HepG2 (cell line): Measurements from ENCODE around the gene RASD1. TPM values are rescaled to one million over a fixed set of nuclear protein-coding genes. Genes with fewer than 3 reads are reported as not detected.

Experiments used
- ATF7-NPFF ChIP-seq: sonication (generic); formaldehyde crosslinking; IDR thresholded peaks from 2 replicates; pipeline ENCODE4 v1.8.1; 2023; ENCODE audit warnings: mild to moderate bottlenecking, low read depth, missing genetic modification reagents, moderate library complexity
- CREBL2 ChIP-seq: sonication (generic); formaldehyde crosslinking; IDR thresholded peaks from 2 replicates; pipeline ENCODE4 v1.8.1; 2023; ENCODE audit warnings: missing genetic modification reagents, mild to moderate bottlenecking, borderline replicate concordance
- E2F5 ChIP-seq: sonication (generic); formaldehyde crosslinking; conservative IDR thresholded peaks from 2 replicates; pipeline ENCODE4 v1.4.0; 2020; ENCODE audit warnings: missing genetic modification reagents
- FOXO1 ChIP-seq: sonication (generic); formaldehyde crosslinking; IDR thresholded peaks from 2 replicates; pipeline ENCODE4 v1.4.0; 2020; ENCODE audit warnings: missing genetic modification reagents
- FOXP1 ChIP-seq, 2 experiments: fragments of 450-650 bp in 1 of 2; IDR thresholded peaks; 2 replicates each; pipeline ENCODE4 v1.6.1; 2017 to 2018; ENCODE audit warnings: antibody characterized with exemption in 1 of 2
- HDAC6 ChIP-seq: fragments of 200-600 bp; sonication (generic); IDR thresholded peaks from 2 replicates; pipeline ENCODE4 v1.7.0; 2017; ENCODE audit warnings: mild to moderate bottlenecking, antibody characterized with exemption, low read length, low read depth
- HES4 ChIP-seq: sonication (generic); formaldehyde crosslinking; IDR thresholded peaks from 2 replicates; pipeline ENCODE4 v1.9.0; 2021; ENCODE audit warnings: mild to moderate bottlenecking, missing genetic modification reagents, borderline replicate concordance
- HOXA9 ChIP-seq: sonication (generic); formaldehyde crosslinking; IDR thresholded peaks from 2 replicates; pipeline ENCODE4 v1.8.1; 2022; ENCODE audit warnings: missing genetic modification reagents, mild to moderate bottlenecking, moderate library complexity, borderline replicate concordance
- KLF16 ChIP-seq, 2 experiments: sonication (generic) in 1 of 2; formaldehyde crosslinking in 1 of 2; IDR thresholded peaks; 2 replicates each; pipeline versions ENCODE4 v1.6.1 to v1.8.0; 2016 to 2023; ENCODE audit warnings: missing genetic modification reagents in 2 of 2, missing compliant biosample characterization in 1 of 2
- LBX2 ChIP-seq: sonication (generic); formaldehyde crosslinking; IDR thresholded peaks from 2 replicates; pipeline ENCODE4 v1.5.0; 2020; ENCODE audit warnings: missing genetic modification reagents, mild to moderate bottlenecking, borderline replicate concordance
- NRL ChIP-seq: sonication (generic); formaldehyde crosslinking; IDR thresholded peaks from 2 replicates; pipeline ENCODE4 v1.5.0; 2020; ENCODE audit warnings: missing genetic modification reagents, mild to moderate bottlenecking, moderate library complexity, borderline replicate concordance
- RNF219 ChIP-seq: sonication (generic); formaldehyde crosslinking; IDR thresholded peaks from 2 replicates; pipeline ENCODE4 v1.5.0; 2020; ENCODE audit warnings: mild to moderate bottlenecking, missing genetic modification reagents
- SNAPC2 ChIP-seq: sonication (generic); formaldehyde crosslinking; IDR thresholded peaks from 2 replicates; pipeline ENCODE4 v1.8.1; 2022; ENCODE audit warnings: mild to moderate bottlenecking, missing genetic modification reagents
- SP5 ChIP-seq: IDR thresholded peaks from 2 replicates; pipeline ENCODE4 v1.6.1; 2016; ENCODE audit warnings: low read depth, borderline replicate concordance
- TARDBP ChIP-seq: sonication (generic); formaldehyde crosslinking; IDR thresholded peaks from 2 replicates; pipeline ENCODE4 v1.8.0; 2022; ENCODE audit warnings: mild to moderate bottlenecking, missing genetic modification reagents
- ZBTB38 ChIP-seq: sonication (generic); formaldehyde crosslinking; IDR thresholded peaks from 2 replicates; pipeline ENCODE4 v1.5.1; 2020; ENCODE audit warnings: mild to moderate bottlenecking, missing genetic modification reagents
- ZFP41 ChIP-seq: sonication (generic); formaldehyde crosslinking; IDR thresholded peaks from 2 replicates; pipeline ENCODE4 v1.4.0; 2020; ENCODE audit warnings: mild to moderate bottlenecking, missing genetic modification reagents, borderline replicate concordance
- ZGPAT ChIP-seq: IDR thresholded peaks from 2 replicates; pipeline ENCODE4 v1.6.1; 2016; ENCODE audit warnings: mild to moderate bottlenecking
- ZMYM4 ChIP-seq: sonication (generic); formaldehyde crosslinking; IDR thresholded peaks from 2 replicates; pipeline ENCODE4 v1.8.1; 2023; ENCODE audit warnings: mild to moderate bottlenecking, missing genetic modification reagents
- ZNF296 ChIP-seq: sonication (generic); formaldehyde crosslinking; conservative IDR thresholded peaks from 2 replicates; pipeline ENCODE4 v1.5.0; 2020; ENCODE audit warnings: mild to moderate bottlenecking, missing genetic modification reagents
- ZNF350 ChIP-seq: sonication (generic); formaldehyde crosslinking; IDR thresholded peaks from 2 replicates; pipeline ENCODE4 v1.4.0; 2020; ENCODE audit warnings: mild to moderate bottlenecking, low read depth, missing genetic modification reagents, borderline replicate concordance
- ZNF496 ChIP-seq: sonication (generic); formaldehyde crosslinking; IDR thresholded peaks from 2 replicates; pipeline ENCODE4 v1.8.1; 2023; ENCODE audit warnings: mild to moderate bottlenecking, moderate library complexity, missing genetic modification reagents; ENCODE audit not compliant: insufficient replicate concordance
- ZNF607 ChIP-seq: sonication (generic); formaldehyde crosslinking; IDR thresholded peaks from 2 replicates; pipeline ENCODE4 v1.5.1; 2020; ENCODE audit warnings: missing genetic modification reagents, mild to moderate bottlenecking, borderline replicate concordance
- ZNF615 ChIP-seq: sonication (generic); formaldehyde crosslinking; IDR thresholded peaks from 2 replicates; pipeline ENCODE4 v1.5.0; 2020; ENCODE audit warnings: mild to moderate bottlenecking, missing genetic modification reagents, borderline replicate concordance
- ZNF816 ChIP-seq: sonication (generic); formaldehyde crosslinking; IDR thresholded peaks from 2 replicates; pipeline ENCODE4 v1.8.0; 2022; ENCODE audit warnings: missing genetic modification reagents, mild to moderate bottlenecking, borderline replicate concordance
- polyA plus RNA-seq, 8 experiments: library from polyadenylated mRNA; depleted of rRNA in 3 of 8; stranded (reverse) in 7 of 8; unstranded in 1 of 8; fragments of >200 nt; fragmentation: Illumina TruSeq in 4 of 8; extraction: Trizol in 4 of 8; gene quantifications; 2 replicates each; pipeline versions ENCODE4 v1.2.1 to v1.2.3, GENCODE V29; 2011 to 2016; ENCODE audit warnings: low read depth in 4 of 8, missing spikeins in 1 of 8, mixed read lengths in 1 of 8; ENCODE audit not compliant: insufficient read depth in 1 of 8
- total RNA-seq, 5 experiments: library from RNA; depleted of rRNA; stranded (reverse); fragments of >200 nt; fragmentation: Illumina TruSeq; extraction: Trizol; gene quantifications; 2 replicates each; pipeline ENCODE4 v1.2.3, GENCODE V29; 2016; ENCODE audit warnings: low read depth in 1 of 5

Gene RASD1
- total and polyA plus RNA-seq, 2 of the 13 experiments (the other 11 are each of a cell fraction or from before 2014, with no cell fraction given), result 1.6 to 4.2 TPM

- TF ChIP-seq ZNF816 (peak; percentile 78; the same call in 1 of the 2 replicates), ZBTB38 (CRISPR knock-in tag) (no peak), SNAPC2 (CRISPR knock-in tag) (no peak; the same call in 1 of the 2 replicates), ATF7-NPFF (CRISPR knock-in tag) (0 out of 2 replicates have a peak, but pooled peaks have one; percentile 51), ZNF350 (CRISPR knock-in tag) (peak; percentile 76; the same call in 1 of the 2 replicates), RNF219 (no peak), CREBL2 (CRISPR knock-in tag) (no peak), ZGPAT (CRISPR knock-in tag) (peak; percentile 98), TARDBP (peak; percentile 84), KLF16 (CRISPR knock-in tag; IDR thresholded peaks at IDR 0.05) (peak in 1 of 2 experiments; percentile 98; a peak in 2 of 4 replicates), LBX2 (no peak), E2F5 (CRISPR knock-in tag) (no peak), SP5 (CRISPR knock-in tag) (peak; percentile 88), ZMYM4 (CRISPR knock-in tag) (peak; percentile 91), HES4 (CRISPR knock-in tag) (no peak), ZNF615 (CRISPR knock-in tag) (no peak), NRL (CRISPR knock-in tag) (no peak), HDAC6 (no peak), ZNF296 (CRISPR knock-in tag) (no peak), HOXA9 (CRISPR knock-in tag) (no peak), ZFP41 (CRISPR knock-in tag) (no peak), ZNF607 (CRISPR knock-in tag) (no peak), ZNF496 (CRISPR knock-in tag) (no peak), FOXO1 (CRISPR knock-in tag) (peak; percentile 92), FOXP1 (IDR thresholded peaks at IDR 0.05) (peak; percentile 92), FOXP1 (CRISPR knock-in tag; IDR thresholded peaks at IDR 0.05) (peak; percentile 96)
Observed at GRCh38 chr17:17533901-17534441, 37.8 kb upstream of the RASD1 start (continued).
